Measurements from ENCODE around the gene CMTR2.

DNA sequence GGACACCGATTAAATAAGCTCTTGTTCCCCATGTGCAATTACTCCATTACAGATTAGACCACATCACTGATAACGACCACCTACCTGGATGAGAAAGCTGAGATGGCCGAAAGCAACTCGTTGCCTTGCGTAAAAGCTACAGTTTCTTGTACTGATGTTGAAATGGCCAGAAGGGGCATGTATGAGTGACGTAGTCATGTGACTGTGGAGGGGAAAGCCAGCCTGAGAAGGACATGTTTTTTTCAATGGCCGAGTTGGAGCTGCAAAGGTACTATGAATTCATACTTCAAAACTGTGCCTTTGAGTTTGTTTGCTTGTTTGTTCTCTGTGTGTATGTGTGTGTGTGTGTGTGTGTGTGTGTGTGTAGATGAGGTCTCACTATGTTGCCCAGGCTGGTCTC is 41.7 kb downstream of the CMTR2 start:
- TF ChIP-seq CTCF (IDR thresholded peaks at IDR 0.05) (no peak), EZH2 (IDR thresholded peaks at IDR 0.05) (no peak), EZH2phosphoT487 (IDR thresholded peaks at IDR 0.05) (no peak)
